HCT116 (cell line): ENCODE results near the gene LMCD1. TPM values are rescaled to one million over a fixed set of nuclear protein-coding genes. Genes with fewer than 3 reads are reported as not detected.

Experiments used
- ATAC-seq: fragments of 200-7000 bp; cut with Tn5 transposase; 2 replicates; pipeline ENCODE4 v1.9.1; 2020; ENCODE audit warnings: mild to moderate bottlenecking, moderate library complexity
- BruUV-seq: library from RNA; stranded (reverse); fragments of 400-500 nt; replicated peaks from 2 replicates; lab custom pipeline; 2021; lab: Mats Ljungman, UMichigan
- CTCF ChIA-PET: fragments of 300-600 bp; sonication (Branson Sonifier 250); formaldehyde crosslinking; loops from one replicate; lab custom pipeline; 2021; ENCODE audit warnings: antibody characterized with exemption; lab: Charles Lee
- POLR2A ChIA-PET: fragments of 300-600, 350-600 bp; sonication (Branson Sonifier 250); formaldehyde crosslinking; loops from one replicate; lab custom pipeline; 2021; ENCODE audit warnings: antibody characterized with exemption; lab: Charles Lee
- RAD21 ChIA-PET, 2 experiments: fragments of 300-600 bp; sonication (Branson Sonifier 250); formaldehyde crosslinking; loops; one replicate each; lab custom pipeline; 2023; ENCODE audit warnings: low total read pairs in 2 of 2; ENCODE audit not compliant: uncharacterized antibody in 2 of 2, unreplicated experiment in 2 of 2, low non-redundant PET in 1 of 2; lab: Charles Lee
- DNase-seq: peaks from one replicate; pipeline ENCODE4 v3.0.0-alpha.2; 2010; ENCODE audit warnings: low read depth, low spot score
- H2AFZ ChIP-seq: fragments of 200-600 bp; shearing (Covaris generic), sonication (generic); 2 replicates; pipeline ENCODE4 v1.6.1; 2017; ENCODE audit warnings: low read depth, mixed run types, mixed read lengths, antibody characterized with exemption, low read length; ENCODE audit not compliant: poor library complexity, severe bottlenecking
- H3K27ac ChIP-seq: 2 replicates; pipeline ENCODE4 v1.5.1; 2012; ENCODE audit warnings: low read depth, low read length
- H3K27me3 ChIP-seq: fragments of 200-600 bp; sonication (generic); 2 replicates; pipeline ENCODE4 v1.6.1; 2016; ENCODE audit warnings: mixed run types, low read length, mixed read lengths; ENCODE audit not compliant: insufficient read depth
- H3K36me3 ChIP-seq, 2 experiments: fragments of 200-500 bp in 1 of 2; fragments of 200-600 bp in 1 of 2; sonication (Bioruptor generic) in 1 of 2; sonication (generic) in 1 of 2; 2 replicates each; pipeline versions ENCODE4 v1.5.1 to v1.6.1; 2014 to 2016; ENCODE audit warnings: low read length in 2 of 2, inconsistent platforms in 1 of 2, mixed read lengths in 1 of 2, mixed run types in 1 of 2; ENCODE audit not compliant: insufficient read depth in 2 of 2, control insufficient read depth in 1 of 2
- H3K4me1 ChIP-seq, 2 experiments: fragments of 200-600 bp in 1 of 2; sonication (generic) in 1 of 2; 2 replicates each; pipeline versions ENCODE4 v1.5.1 to v1.6.1; 2012 to 2017; ENCODE audit warnings: low read length in 2 of 2, inconsistent platforms in 1 of 2, mild to moderate bottlenecking in 1 of 2, mixed read lengths in 1 of 2, mixed run types in 1 of 2, moderate library complexity in 1 of 2; ENCODE audit not compliant: insufficient read depth in 2 of 2, control insufficient read depth in 1 of 2
- H3K4me2 ChIP-seq: fragments of 200-600 bp; sonication (generic); 2 replicates; pipeline ENCODE4 v1.6.1; 2017; ENCODE audit warnings: mixed run types, low read length, mixed read lengths
- H3K4me3 ChIP-seq, 2 experiments: fragments of 200-600 bp in 1 of 2; sonication (generic) in 1 of 2; replicated peaks in 1 of 2; 2 replicates each; pipeline ENCODE4 v1.5.1; 2011 to 2016; ENCODE audit warnings: low read length in 2 of 2, control low read depth in 1 of 2, low read depth in 1 of 2, mild to moderate bottlenecking in 1 of 2, mixed read lengths in 1 of 2, mixed run types in 1 of 2
- H3K79me2 ChIP-seq: fragments of 200-600 bp; sonication (generic); 2 replicates; pipeline ENCODE4 v1.6.1; 2017; ENCODE audit warnings: mild to moderate bottlenecking, mixed run types, low read length, moderate library complexity, mixed read lengths; ENCODE audit not compliant: insufficient read depth
- H3K9ac ChIP-seq: fragments of 200-600 bp; sonication (generic); 2 replicates; pipeline ENCODE4 v1.6.1; 2016; ENCODE audit warnings: low read length, mixed read lengths
- H3K9me2 ChIP-seq: fragments of 200-600 bp; sonication (generic), shearing (Covaris generic); 2 replicates; pipeline ENCODE4 v1.6.1; 2017; ENCODE audit warnings: mixed run types, mild to moderate bottlenecking, moderate library complexity; ENCODE audit not compliant: insufficient read depth
- H3K9me3 ChIP-seq, 2 experiments: fragments of 200-500 bp in 1 of 2; fragments of 200-600 bp in 1 of 2; sonication (Bioruptor generic) in 1 of 2; sonication (generic) in 1 of 2; 2 replicates each; pipeline ENCODE4 v1.6.1; 2014 to 2017; ENCODE audit warnings: low read length in 2 of 2, mixed read lengths in 2 of 2, inconsistent platforms in 1 of 2, low read depth in 1 of 2, mild to moderate bottlenecking in 1 of 2, mixed run types in 1 of 2, moderate library complexity in 1 of 2; ENCODE audit not compliant: control insufficient read depth in 1 of 2, insufficient read depth in 1 of 2
- H4K20me1 ChIP-seq: fragments of 200-600 bp; sonication (generic), shearing (Covaris generic); 2 replicates; pipeline ENCODE4 v1.6.1; 2017; ENCODE audit warnings: mixed run types, mild to moderate bottlenecking, moderate library complexity; ENCODE audit not compliant: insufficient read depth
- CBX3 ChIP-seq: IDR thresholded peaks from 2 replicates; pipeline ENCODE4 v1.6.1; 2012; ENCODE audit warnings: low read depth
- EGR1 ChIP-seq: IDR thresholded peaks from 2 replicates; pipeline ENCODE4 v1.6.1; 2012; ENCODE audit warnings: low read depth
- ELF1 ChIP-seq: IDR thresholded peaks from 2 replicates; pipeline ENCODE4 v1.6.1; 2012; ENCODE audit warnings: low read depth, borderline replicate concordance
- EZH2phosphoT487 ChIP-seq: fragments of 200-600 bp; IDR thresholded peaks from 2 replicates; pipeline ENCODE4 v1.6.1; 2018; ENCODE audit warnings: antibody characterized with exemption, borderline replicate concordance
- MAX ChIP-seq: IDR thresholded peaks from 2 replicates; pipeline ENCODE4 v1.6.1; 2012
- POLR2AphosphoS5 ChIP-seq: IDR thresholded peaks from 2 replicates; pipeline ENCODE4 v1.6.1; 2011; ENCODE audit warnings: mild to moderate bottlenecking, low read depth, low read length, moderate library complexity
- REST ChIP-seq: IDR thresholded peaks from 2 replicates; pipeline ENCODE4 v1.6.1; 2012; ENCODE audit warnings: low read depth
- SP1 ChIP-seq: IDR thresholded peaks from 2 replicates; pipeline ENCODE4 v1.6.1; 2012; ENCODE audit warnings: low read depth
- TCF7L2 ChIP-seq: IDR thresholded peaks from 2 replicates; pipeline ENCODE4 v1.7.0; 2011; ENCODE audit warnings: borderline replicate concordance, inconsistent platforms; ENCODE audit not compliant: insufficient read depth, insufficient read length; ENCODE audit errors: extremely low read depth
- YY1 ChIP-seq: IDR thresholded peaks from 2 replicates; pipeline ENCODE4 v1.6.1; 2011; ENCODE audit warnings: low read length, low read depth, moderate library complexity, mild to moderate bottlenecking; ENCODE audit not compliant: insufficient replicate concordance; ENCODE audit errors: extremely low read depth
- ZBTB33 ChIP-seq: IDR thresholded peaks from 2 replicates; pipeline ENCODE4 v1.6.1; 2011; ENCODE audit warnings: mild to moderate bottlenecking, low read length, moderate library complexity; ENCODE audit not compliant: insufficient replicate concordance; ENCODE audit errors: extremely low read depth
- intact Hi-C: fragments of 100-400 bp; cut with micrococcal nuclease; formaldehyde crosslinking; loops from 2 replicates; pipeline ENCODE4 v1.10.0; 2022
- total RNA-seq: library from RNA; stranded (reverse); gene quantifications from one replicate; pipeline ENCODE4 v1.2.1, GENCODE V29; 2021; ENCODE audit not compliant: unreplicated experiment

The LMCD1 gene
- total RNA-seq, 1 experiment from 2014 or later = 4.6 TPM

- CTCF ChIA-PET = no interaction called here
- POLR2A ChIA-PET = no interaction called here
- Histone ChIP-seq H4K20me1 (no peaks in the 10 kb centered on the region), H2AFZ (no peak overlapping the region), H3K79me2 (no peaks in the 10 kb centered on the region), H3K27me3 (no peaks in the 10 kb centered on the region), H3K27ac (no peak overlapping the region), H3K4me3 (no peak overlapping the region), H3K9me3 (no peaks in the 10 kb centered on the region), H3K9me2 (no peaks in the 10 kb centered on the region), H3K9ac (no peak overlapping the region), H3K4me2 (no peak overlapping the region), H3K4me1 (peaks cover 0 to 5% of the 10 kb centered on the region in 2 experiments; a peak in 1 of 4 replicates), H3K36me3 (no peaks in the 10 kb centered on the region)
- BruUV-seq = no TSS peak
- intact Hi-C loops = no loop called here
- RAD21 ChIA-PET = no interaction called here
- TF ChIP-seq MAX = no peak
- no peak for TF ChIP-seq EZH2phosphoT487
- no peak for TF ChIP-seq ELF1
- TF ChIP-seq YY1 = no peak
- ATAC-seq (no peak), DNase-seq (no peak)
Measured at GRCh38 chr3:8578282-8578681, 76.7 kb downstream of the LMCD1 start.

- Histone ChIP-seq H2AFZ (no peak overlapping the region), H3K4me2 (no peak overlapping the region), H3K9ac (no peak overlapping the region), H3K36me3 (no peaks in the 10 kb centered on the region), H3K9me3 (no peaks in the 10 kb centered on the region), H3K79me2 (no peaks in the 10 kb centered on the region), H3K9me2 (no peaks in the 10 kb centered on the region), H3K4me3 (no peak overlapping the region), H3K27me3 (no peaks in the 10 kb centered on the region), H4K20me1 (no peaks in the 10 kb centered on the region), H3K27ac (no peak overlapping the region), H3K4me1 (peaks cover 0 to 5% of the 10 kb centered on the region in 2 experiments; a peak in 1 of 4 replicates)
- no peak for ATAC-seq
- intact Hi-C loops = no loop called here
- RAD21 ChIA-PET = no interaction called here
- POLR2A ChIA-PET = no interaction called here
- no TSS peak for BruUV-seq
- CTCF ChIA-PET = no interaction called here
- no peak for DNase-seq
- TF ChIP-seq MAX (no peak), EZH2phosphoT487 (no peak), TCF7L2 (no peak), EGR1 (no peak), POLR2AphosphoS5 (no peak), SP1 (no peak), CBX3 (no peak), ZBTB33 (no peak), ELF1 (no peak), REST (no peak)
Measured at GRCh38 chr3:8579096-8579495, 77.5 kb downstream of the LMCD1 start.
